HEK293 (cell line): ENCODE data around the gene MOG.
A peak's percentile ranks its signal among the peaks of the same experiment; 100 is the strongest.

ENCODE experiments used
- GLI2 ChIP-seq: fragments of 450-650 bp; formaldehyde crosslinking; IDR thresholded peaks from 2 replicates; pipeline ENCODE4; 2017; ENCODE audit warnings: missing biosample characterization, missing genetic modification characterization, low read depth, borderline replicate concordance
- INSM2 ChIP-seq: fragments of 450-650 bp; formaldehyde crosslinking; IDR thresholded peaks from 2 replicates; pipeline ENCODE4 v1.5.1; 2016; ENCODE audit warnings: missing biosample characterization, missing genetic modification characterization
- KLF1 ChIP-seq: fragments of 450-650 bp; formaldehyde crosslinking; IDR thresholded peaks from 2 replicates; pipeline ENCODE4 v1.5.1; 2016; ENCODE audit warnings: missing biosample characterization, missing genetic modification characterization
- KLF8 ChIP-seq: fragments of 450-650 bp; formaldehyde crosslinking; IDR thresholded peaks from 2 replicates; pipeline ENCODE4 v1.5.1; 2016; ENCODE audit warnings: missing biosample characterization, missing genetic modification characterization
- PBX3 ChIP-seq: sonication (generic); formaldehyde crosslinking; IDR thresholded peaks from 2 replicates; pipeline ENCODE4 v1.8.1; 2022; ENCODE audit warnings: mild to moderate bottlenecking, moderate library complexity, missing genetic modification reagents
- PRDM4 ChIP-seq: fragments of 450-650 bp; formaldehyde crosslinking; IDR thresholded peaks from 2 replicates; pipeline ENCODE4 v1.5.1; 2017; ENCODE audit warnings: missing biosample characterization, missing genetic modification characterization
- PRDM6 ChIP-seq: fragments of 450-650 bp; formaldehyde crosslinking; IDR thresholded peaks from 2 replicates; pipeline ENCODE4 v1.5.1; 2017; ENCODE audit warnings: missing biosample characterization, missing genetic modification characterization
- TSHZ1 ChIP-seq: fragments of 450-650 bp; formaldehyde crosslinking; IDR thresholded peaks from 2 replicates; pipeline ENCODE4 v1.5.1; 2016; ENCODE audit warnings: missing biosample characterization, missing genetic modification characterization, borderline replicate concordance
- ZBTB49 ChIP-seq: fragments of 450-650 bp; formaldehyde crosslinking; IDR thresholded peaks from 2 replicates; pipeline ENCODE4 v1.5.1; 2016; ENCODE audit warnings: missing biosample characterization, missing genetic modification characterization, low read depth
- ZFP37 ChIP-seq: fragments of 450-650 bp; formaldehyde crosslinking; IDR thresholded peaks from 2 replicates; pipeline ENCODE4 v1.5.1; 2016; ENCODE audit warnings: missing biosample characterization, missing genetic modification characterization
- ZFP41 ChIP-seq: fragments of 450-650 bp; formaldehyde crosslinking; IDR thresholded peaks from 2 replicates; pipeline ENCODE4 v1.5.1; 2016; ENCODE audit warnings: missing biosample characterization, missing genetic modification characterization, borderline replicate concordance
- ZNF324 ChIP-seq: fragments of 450-650 bp; formaldehyde crosslinking; IDR thresholded peaks from 2 replicates; pipeline ENCODE4 v1.5.1; 2016; ENCODE audit warnings: missing biosample characterization, missing genetic modification characterization
- ZNF354C ChIP-seq: fragments of 450-650 bp; formaldehyde crosslinking; IDR thresholded peaks from 2 replicates; pipeline ENCODE4 v1.5.1; 2016; ENCODE audit warnings: missing biosample characterization, missing genetic modification characterization, low read depth, borderline replicate concordance
- ZNF366 ChIP-seq: fragments of 450-650 bp; formaldehyde crosslinking; conservative IDR thresholded peaks from 2 replicates; pipeline ENCODE4 v1.5.1; 2016; ENCODE audit warnings: missing biosample characterization, missing genetic modification characterization
- ZNF394 ChIP-seq: fragments of 450-650 bp; formaldehyde crosslinking; IDR thresholded peaks from 2 replicates; pipeline ENCODE4 v1.5.1; 2016; ENCODE audit warnings: missing biosample characterization, missing genetic modification characterization, mild to moderate bottlenecking, moderate library complexity, borderline replicate concordance
- ZNF514 ChIP-seq: fragments of 450-650 bp; formaldehyde crosslinking; IDR thresholded peaks from 2 replicates; pipeline ENCODE4 v1.5.1; 2016; ENCODE audit warnings: missing biosample characterization, missing genetic modification characterization
- ZNF521 ChIP-seq: fragments of 450-650 bp; formaldehyde crosslinking; IDR thresholded peaks from 2 replicates; pipeline ENCODE4 v1.5.1; 2017; ENCODE audit warnings: missing biosample characterization, mild to moderate bottlenecking, missing genetic modification characterization
- ZNF544 ChIP-seq: fragments of 450-650 bp; formaldehyde crosslinking; IDR thresholded peaks from 2 replicates; pipeline ENCODE4 v1.5.0; 2017; ENCODE audit warnings: missing biosample characterization, missing genetic modification characterization
- ZNF560 ChIP-seq: fragments of 450-650 bp; formaldehyde crosslinking; IDR thresholded peaks from 2 replicates; pipeline ENCODE4 v1.5.1; 2017; ENCODE audit warnings: missing biosample characterization, missing genetic modification characterization, borderline replicate concordance

The MOG gene

GRCh38 chr6:29628419-29629281 is 28.2 kb upstream of the MOG start (continued):
- TF ChIP-seq PBX3 (CRISPR knock-in tag): no peak
- TF ChIP-seq TSHZ1 (tag by site-specific recombination): no peak
- TF ChIP-seq PRDM6 (tag by site-specific recombination): no peak
- no peak for TF ChIP-seq ZNF560 (tag by site-specific recombination)
- TF ChIP-seq ZFP41: no peak
- no peak; the same call in 1 of the 2 replicates for TF ChIP-seq ZNF394
- TF ChIP-seq INSM2 (tag by site-specific recombination): no peak
- no peak for TF ChIP-seq GLI2 (tag by site-specific recombination)
- TF ChIP-seq PRDM4 (tag by site-specific recombination): peak; percentile 63
- TF ChIP-seq ZFP37: peak; percentile 51; the same call in 1 of the 2 replicates
- TF ChIP-seq ZNF324: 0 out of 2 replicates have a peak, but pooled peaks have one; percentile 50
- TF ChIP-seq ZBTB49 (tag by site-specific recombination): no peak
- peak; percentile 56; the same call in 1 of the 2 replicates for TF ChIP-seq ZNF366 (tag by site-specific recombination)
- no peak; the same call in none of the 2 replicates for TF ChIP-seq KLF8 (tag by site-specific recombination)
- no peak for TF ChIP-seq ZNF354C (tag by site-specific recombination)
- no peak for TF ChIP-seq ZNF544 (tag by site-specific recombination)
- TF ChIP-seq ZNF514 (tag by site-specific recombination): no peak
- TF ChIP-seq KLF1 (tag by site-specific recombination): peak; percentile 80
- no peak for TF ChIP-seq ZNF521
